ENCODE measurements around the gene EFHC1. TPM values are rescaled to one million over a fixed set of nuclear protein-coding genes. Genes with fewer than 3 reads are reported as not detected.
A peak's percentile ranks its signal among the peaks of the same experiment; 100 is the strongest.

Gene EFHC1
- total and polyA plus RNA-seq, 4 donors = 15.7 to 81.7 (median 35.5) TPM

DNA sequence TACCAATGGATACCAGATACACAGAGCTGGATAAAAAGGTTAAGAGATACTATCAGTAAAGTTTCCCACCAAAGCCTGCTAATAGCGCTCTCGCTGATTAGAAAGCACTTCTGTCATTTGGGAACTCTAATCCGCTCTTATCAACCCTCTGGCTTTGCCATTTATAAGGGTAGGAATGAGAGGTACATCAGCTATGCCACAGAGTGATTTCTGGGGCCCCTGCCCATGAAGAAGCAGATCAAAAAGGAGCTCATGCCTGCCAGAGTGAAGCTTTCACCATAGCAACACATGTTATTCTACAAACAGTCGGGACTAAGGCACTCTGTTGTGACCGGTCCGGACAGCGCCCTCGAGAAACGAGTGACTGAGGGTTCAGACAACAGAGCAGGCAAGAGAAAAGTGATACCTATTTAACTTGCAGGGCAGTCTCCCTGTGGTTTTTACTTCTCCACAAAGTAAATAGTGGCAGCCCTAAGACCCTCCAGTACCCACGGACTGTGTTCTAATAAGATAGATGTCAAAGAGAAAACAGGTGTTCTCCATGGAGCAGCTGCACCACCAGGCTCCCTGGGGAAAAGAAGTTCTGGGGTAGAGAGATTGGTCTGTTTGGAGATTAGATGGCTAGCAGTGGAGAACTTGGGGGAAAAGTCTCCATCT, 151.1 kb downstream of the EFHC1 start:
- no peak for TF ChIP-seq CTCF (IDR thresholded peaks at IDR 0.05; ENCODE audit: control extremely low read depth, extremely low read depth)
- no peaks in the 10 kb centered on the region for H3K9me3 ChIP-seq (ENCODE audit: control insufficient read depth in 4 of 4, insufficient read depth in 3 of 4, low read length in 3 of 4)
- WGBS, 2 donors = 78 to 82% methylated on average over 10 of the region's 10 CpGs
- no peaks in the 10 kb centered on the region for H3K27me3 ChIP-seq (ENCODE audit: control insufficient read depth in 3 of 3, insufficient read depth in 3 of 3, low read length in 2 of 3)
- ATAC-seq (ENCODE audit: insufficient read depth, low FRiP score) (no peak), DNase-seq (peak; percentile 57 to 73 (median 66))
- H3K27ac ChIP-seq (ENCODE audit: low read depth in 1 of 2, low read length in 1 of 2) = peak overlapping the region; percentile 22 to 38
- peaks cover 24 to 59% (median 26%) of the 10 kb centered on the region in 5 donors for H3K4me1 ChIP-seq (ENCODE audit: control insufficient read depth in 5 of 5, insufficient read depth in 5 of 5, low read length in 5 of 5)
- no peaks in the 10 kb centered on the region for H3K36me3 ChIP-seq (ENCODE audit: control insufficient read depth in 4 of 4, insufficient read depth in 4 of 4, low read length in 4 of 4)
- no peak overlapping the region for H3K9ac ChIP-seq (ENCODE audit: insufficient read depth in 1 of 2, low read length in 2 of 2)
- H3K4me3 ChIP-seq = no peak overlapping the region

GRCh38 chr6:52572536-52572935, 152.4 kb downstream of the EFHC1 start:
- H3K36me3 ChIP-seq (ENCODE audit: control insufficient read depth in 4 of 4, insufficient read depth in 4 of 4, low read length in 4 of 4) = no peaks in the 10 kb centered on the region
- no peaks in the 10 kb centered on the region for H3K9me3 ChIP-seq (ENCODE audit: control insufficient read depth in 4 of 4, insufficient read depth in 3 of 4, low read length in 3 of 4)
- 91 to 95% methylated on average over 4 of the region's 4 CpGs for WGBS, 2 donors
- H3K9ac ChIP-seq (ENCODE audit: insufficient read depth in 1 of 2, low read length in 2 of 2) = no peak overlapping the region
- no peak for ATAC-seq (ENCODE audit: insufficient read depth, low FRiP score)
- H3K4me1 ChIP-seq (ENCODE audit: control insufficient read depth in 5 of 5, insufficient read depth in 5 of 5, low read length in 5 of 5) = peaks cover 19 to 55% (median 24%) of the 10 kb centered on the region in 5 donors
- H3K27ac ChIP-seq (ENCODE audit: low read depth in 1 of 2, low read length in 1 of 2) = peak overlapping the region in 1 of 2 donors; percentile 52
- no peaks in the 10 kb centered on the region for H3K27me3 ChIP-seq (ENCODE audit: control insufficient read depth in 3 of 3, insufficient read depth in 3 of 3, low read length in 2 of 3)
- TF ChIP-seq CTCF (IDR thresholded peaks at IDR 0.05; ENCODE audit: control extremely low read depth, extremely low read depth) = no peak
- H3K4me3 ChIP-seq = no peak overlapping the region
- no peak for DNase-seq

DNA sequence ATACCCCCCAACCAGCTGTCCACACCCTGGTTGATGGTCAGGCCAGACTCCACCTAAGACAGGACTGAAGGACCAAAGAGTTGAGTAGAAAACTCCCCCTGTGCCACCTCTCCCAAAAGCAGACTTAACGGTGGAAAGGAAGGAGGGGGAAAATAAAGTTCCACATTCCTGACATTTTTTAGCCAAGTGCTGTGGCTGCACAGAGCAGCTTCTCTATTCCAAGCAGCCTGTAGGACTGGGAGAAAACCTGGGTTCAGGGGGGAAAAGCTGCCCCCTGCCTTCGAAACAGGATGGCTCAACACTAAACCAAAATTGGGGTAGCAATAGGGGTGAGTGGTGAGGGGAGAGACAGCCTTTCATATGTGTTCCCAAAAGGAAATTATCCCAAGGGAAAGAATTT, 153.2 kb downstream of the EFHC1 start:
- Histone ChIP-seq H3K4me1 (ENCODE audit: control insufficient read depth in 5 of 5, insufficient read depth in 5 of 5, low read length in 5 of 5) (peaks cover 16 to 63% (median 26%) of the 10 kb centered on the region in 5 donors), H3K4me3 (no peak overlapping the region), H3K27ac (ENCODE audit: low read depth in 1 of 2, low read length in 1 of 2) (peak overlapping the region; percentile 45 to 65), H3K9me3 (ENCODE audit: control insufficient read depth in 4 of 4, insufficient read depth in 3 of 4, low read length in 3 of 4) (no peaks in the 10 kb centered on the region), H3K9ac (ENCODE audit: insufficient read depth in 1 of 2, low read length in 2 of 2) (no peak overlapping the region), H3K27me3 (ENCODE audit: control insufficient read depth in 3 of 3, insufficient read depth in 3 of 3, low read length in 2 of 3) (no peaks in the 10 kb centered on the region), H3K36me3 (ENCODE audit: control insufficient read depth in 4 of 4, insufficient read depth in 4 of 4, low read length in 4 of 4) (no peaks in the 10 kb centered on the region)
- no peak for TF ChIP-seq CTCF (IDR thresholded peaks at IDR 0.05; ENCODE audit: control extremely low read depth, extremely low read depth)
- ATAC-seq (ENCODE audit: insufficient read depth, low FRiP score) (no peak), DNase-seq (peak; percentile 44 to 65 (median 61))
- WGBS, 2 donors = 36 to 41% methylated on average over 2 of the region's 2 CpGs

Other genes with a start within 250 kb of the EFHC1 start
- not detected for gene IL17A, start 234.0 kb upstream of the EFHC1 start, total RNA-seq
- gene IL17A, start 234.0 kb upstream of the EFHC1 start, polyA plus RNA-seq = under 1 TPM in 1 of 2 donors, not detected in 1; 0.14 TPM
- not detected for gene IL17F, start 175.8 kb upstream of the EFHC1 start, total RNA-seq
- under 1 TPM in 1 of 2 donors, not detected in 1; 0.08 TPM for gene IL17F, start 175.8 kb upstream of the EFHC1 start, polyA plus RNA-seq
- 10 to 100 TPM; 34.3 to 40.8 TPM for gene MCM3, start 135.6 kb upstream of the EFHC1 start, total RNA-seq
- 10 to 100 TPM; 19.9 to 34.0 TPM for gene MCM3, start 135.6 kb upstream of the EFHC1 start, polyA plus RNA-seq
- gene PAQR8, start 58.2 kb upstream of the EFHC1 start, total RNA-seq = 1 to 10 TPM; 8.3 to 9.3 TPM
- 1 to 10 TPM; 2.5 to 3.4 TPM for gene PAQR8, start 58.2 kb upstream of the EFHC1 start, polyA plus RNA-seq
- 10 to 100 TPM; 15.5 to 33.4 TPM for gene TRAM2, start 156.7 kb downstream of the EFHC1 start, total RNA-seq
- 10 to 100 TPM in 1 of 2 donors, 1 to 10 TPM in 1; 4.4 to 14.9 TPM for gene TRAM2, start 156.7 kb downstream of the EFHC1 start, polyA plus RNA-seq

Data from lung (tissue), 12 donors.